Neural progenitor cell (in vitro differentiated cells): ENCODE results near the gene TMEM236. TPM values are rescaled to one million over a fixed set of nuclear protein-coding genes. Genes with fewer than 3 reads are reported as not detected.

Experiments used
- DNase-seq: peaks from one replicate; pipeline ENCODE4 v3.0.0-alpha.2; 2016; ENCODE audit warnings: low spot score
- H2AFZ ChIP-seq: fragments of 200-600 bp; sonication (generic); replicated peaks from 2 replicates; pipeline ENCODE4 v1.6.1; 2016; ENCODE audit warnings: antibody characterized with exemption
- H3F3A ChIP-seq: fragments of 200-600 bp; sonication (generic); 2 replicates; pipeline ENCODE4 v1.6.1; 2016; ENCODE audit warnings: antibody characterized with exemption, low read depth
- H3K27ac ChIP-seq: fragments of 200-600 bp; sonication (generic); 2 replicates; pipeline ENCODE4 v1.5.1; 2016; ENCODE audit warnings: mild to moderate bottlenecking
- H3K27me3 ChIP-seq: fragments of 200-600 bp; sonication (generic); 2 replicates; pipeline ENCODE4 v1.6.1; 2016; ENCODE audit warnings: mild to moderate bottlenecking, moderate library complexity
- H3K36me3 ChIP-seq: fragments of 200-600 bp; sonication (generic); 2 replicates; pipeline ENCODE4 v1.5.1; 2016
- H3K4me1 ChIP-seq: fragments of 200-600 bp; sonication (generic); 2 replicates; pipeline ENCODE4 v1.6.1; 2016; ENCODE audit warnings: mixed run types
- H3K4me2 ChIP-seq: fragments of 200-600 bp; sonication (generic); 2 replicates; pipeline ENCODE4 v1.6.1; 2016
- H3K4me3 ChIP-seq: fragments of 200-600 bp; sonication (generic); 2 replicates; pipeline ENCODE4 v1.5.1; 2016
- H3K79me2 ChIP-seq: fragments of 200-600 bp; sonication (generic); 2 replicates; pipeline ENCODE4 v1.6.1; 2016; ENCODE audit warnings: low read depth
- H3K9ac ChIP-seq: fragments of 200-600 bp; sonication (generic); 2 replicates; pipeline ENCODE4 v1.6.1; 2016
- H3K9me3 ChIP-seq: fragments of 200-600 bp; sonication (generic); 2 replicates; pipeline ENCODE4 v1.5.1; 2016; ENCODE audit warnings: low read depth
- H4K20me1 ChIP-seq: fragments of 200-600 bp; sonication (generic); 2 replicates; pipeline ENCODE4 v1.6.1; 2016; ENCODE audit warnings: low read depth
- H3K27ac Mint-ChIP-seq: 3 replicates; pipeline ENCODE4 v1.8.0; 2021; ENCODE audit warnings: mixed read lengths
- H3K27me3 Mint-ChIP-seq: 2 replicates; pipeline ENCODE4 v1.8.0; 2022; ENCODE audit warnings: low read depth, mild to moderate bottlenecking, inconsistent platforms, moderate library complexity, mixed read lengths; ENCODE audit not compliant: insufficient read depth
- H3K36me3 Mint-ChIP-seq: 3 replicates; pipeline ENCODE4 v1.8.0; 2021; ENCODE audit warnings: mixed read lengths
- H3K4me1 Mint-ChIP-seq: 3 replicates; pipeline ENCODE4 v1.8.0; 2021; ENCODE audit warnings: mixed read lengths
- H3K4me3 Mint-ChIP-seq: 3 replicates; pipeline ENCODE4 v1.8.0; 2021; ENCODE audit warnings: mild to moderate bottlenecking, moderate library complexity, mixed read lengths
- H3K9me3 Mint-ChIP-seq: 3 replicates; pipeline ENCODE4 v1.8.0; 2020; ENCODE audit warnings: mixed read lengths
- EZH2 ChIP-seq: fragments of 200-600 bp; sonication (generic); IDR thresholded peaks from 2 replicates; pipeline ENCODE4 v1.6.1; 2017; ENCODE audit warnings: antibody characterized with exemption, mild to moderate bottlenecking, moderate library complexity
- EZH2phosphoT487 ChIP-seq: fragments of 200-600 bp; sonication (generic); IDR thresholded peaks from 2 replicates; pipeline ENCODE4 v1.6.1; 2017; ENCODE audit warnings: antibody characterized with exemption
- total RNA-seq: library from RNA; depleted of rRNA; stranded (reverse); fragments of >200 nt; gene quantifications from 2 replicates; pipeline ENCODE4 v1.2.3, GENCODE V29; 2015; ENCODE audit warnings: low replicate concordance
- TF ChIP-seq, protein P1 (sequence below): fragments of 200-600 bp; sonication (generic); IDR thresholded peaks from 2 replicates; pipeline ENCODE4 v1.5.1; 2017; ENCODE audit warnings: antibody characterized with exemption, mild to moderate bottlenecking

TMEM236 gene
- total RNA-seq, 1 donor from 2014 or later: not detected

DNA sequence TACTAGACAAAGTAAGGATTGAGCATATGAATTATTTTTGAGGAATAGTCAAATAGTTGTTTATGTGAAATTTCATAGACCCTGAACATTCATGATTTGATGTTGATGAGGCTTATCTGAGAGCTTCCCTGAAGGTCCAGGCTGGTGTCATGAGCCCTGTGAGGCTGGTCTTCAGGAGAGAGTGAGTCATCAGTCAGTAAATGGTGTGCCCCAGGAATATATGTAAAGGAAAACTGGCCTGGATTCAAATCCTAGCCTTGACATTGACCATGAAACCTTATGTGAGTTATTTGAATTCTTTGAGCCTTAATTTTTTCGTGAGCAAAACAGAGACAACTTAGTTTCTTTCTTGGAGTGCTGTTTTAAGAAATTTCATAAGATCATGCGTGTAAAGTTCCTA is 6.2 kb downstream of the TMEM236 start:
- Histone ChIP-seq H2AFZ (no peak overlapping the region), H3K4me2 (no peak overlapping the region), H3K4me1 (no peaks in the 10 kb centered on the region), H3K27me3 (no peaks in the 10 kb centered on the region), H3K9ac (no peak overlapping the region), H3K36me3 (no peaks in the 10 kb centered on the region), H3K79me2 (no peaks in the 10 kb centered on the region), H3K27ac (no peak overlapping the region), H4K20me1 (no peaks in the 10 kb centered on the region), H3F3A (no peaks in the 10 kb centered on the region), H3K4me3 (no peak overlapping the region), H3K9me3 (no peaks in the 10 kb centered on the region)
- TF ChIP-seq EZH2phosphoT487: no peak
- DNase-seq: no peak
- no peak overlapping the region for H3K4me3 Mint-ChIP-seq
- peaks cover 2% of the 10 kb centered on the region for H3K9me3 Mint-ChIP-seq
- no peak overlapping the region for H3K27ac Mint-ChIP-seq
- H3K36me3 Mint-ChIP-seq: no peaks in the 10 kb centered on the region
- H3K4me1 Mint-ChIP-seq: no peaks in the 10 kb centered on the region
- H3K27me3 Mint-ChIP-seq: no peaks in the 10 kb centered on the region

DNA sequence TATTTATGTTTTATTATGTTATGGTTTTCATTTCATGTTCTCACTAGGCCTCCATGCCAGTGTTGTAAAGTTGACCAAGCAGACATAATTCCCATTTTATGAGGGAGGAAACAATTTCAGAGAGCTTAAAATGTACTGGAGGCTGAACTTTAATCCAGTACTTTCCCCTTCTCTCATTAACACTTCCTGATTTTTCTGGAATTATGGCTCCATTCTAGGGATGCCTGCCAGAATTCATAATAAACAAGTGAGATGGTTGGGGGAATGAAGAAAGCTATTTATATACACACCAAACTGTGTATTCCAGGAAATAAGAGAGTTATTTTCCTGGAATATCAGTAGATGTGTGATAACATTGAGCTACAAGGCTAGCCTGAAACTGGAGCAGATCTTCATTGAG is 6.9 kb downstream of the TMEM236 start:
- no peak overlapping the region for H2AFZ ChIP-seq
- no peaks in the 10 kb centered on the region for H3K36me3 Mint-ChIP-seq

DNA sequence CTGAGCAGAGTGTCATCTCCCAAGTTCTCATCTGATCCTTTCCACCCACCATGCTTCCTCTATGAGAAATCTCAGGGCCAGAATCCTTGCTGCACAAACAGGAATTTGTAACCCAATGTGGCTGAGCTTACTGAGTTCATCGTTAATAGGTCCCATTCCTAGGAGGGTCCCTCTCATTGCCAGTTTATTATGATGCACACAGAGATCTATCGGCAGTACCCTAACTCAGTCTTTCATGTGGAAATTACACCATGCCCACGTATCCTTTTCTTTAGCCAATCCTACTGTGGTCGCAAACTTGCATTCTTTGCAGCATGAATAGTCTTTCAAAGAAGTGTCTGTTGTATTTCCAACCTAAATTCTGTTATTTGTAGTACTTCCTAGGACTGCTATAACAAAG is 12.1 kb downstream of the TMEM236 start:
- TF ChIP-seq EZH2: no peak
- no peak for TF ChIP-seq EZH2phosphoT487
- TF ChIP-seq, protein P1, sequence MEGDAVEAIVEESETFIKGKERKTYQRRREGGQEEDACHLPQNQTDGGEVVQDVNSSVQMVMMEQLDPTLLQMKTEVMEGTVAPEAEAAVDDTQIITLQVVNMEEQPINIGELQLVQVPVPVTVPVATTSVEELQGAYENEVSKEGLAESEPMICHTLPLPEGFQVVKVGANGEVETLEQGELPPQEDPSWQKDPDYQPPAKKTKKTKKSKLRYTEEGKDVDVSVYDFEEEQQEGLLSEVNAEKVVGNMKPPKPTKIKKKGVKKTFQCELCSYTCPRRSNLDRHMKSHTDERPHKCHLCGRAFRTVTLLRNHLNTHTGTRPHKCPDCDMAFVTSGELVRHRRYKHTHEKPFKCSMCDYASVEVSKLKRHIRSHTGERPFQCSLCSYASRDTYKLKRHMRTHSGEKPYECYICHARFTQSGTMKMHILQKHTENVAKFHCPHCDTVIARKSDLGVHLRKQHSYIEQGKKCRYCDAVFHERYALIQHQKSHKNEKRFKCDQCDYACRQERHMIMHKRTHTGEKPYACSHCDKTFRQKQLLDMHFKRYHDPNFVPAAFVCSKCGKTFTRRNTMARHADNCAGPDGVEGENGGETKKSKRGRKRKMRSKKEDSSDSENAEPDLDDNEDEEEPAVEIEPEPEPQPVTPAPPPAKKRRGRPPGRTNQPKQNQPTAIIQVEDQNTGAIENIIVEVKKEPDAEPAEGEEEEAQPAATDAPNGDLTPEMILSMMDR: no peak
- Histone ChIP-seq H3K9ac (no peak overlapping the region), H3K27ac (no peak overlapping the region), H3K79me2 (no peaks in the 10 kb centered on the region), H3K4me1 (no peaks in the 10 kb centered on the region), H4K20me1 (no peaks in the 10 kb centered on the region), H3F3A (no peaks in the 10 kb centered on the region), H3K9me3 (no peaks in the 10 kb centered on the region), H3K36me3 (no peaks in the 10 kb centered on the region), H3K27me3 (peaks cover 5% of the 10 kb centered on the region), H2AFZ (peak overlapping the region; percentile 68), H3K4me3 (no peak overlapping the region), H3K4me2 (no peak overlapping the region)
- Mint-ChIP-seq H3K27me3 (peaks cover 2% of the 10 kb centered on the region), H3K9me3 (peaks cover 2% of the 10 kb centered on the region), H3K27ac (no peak overlapping the region), H3K36me3 (no peaks in the 10 kb centered on the region), H3K4me3 (no peak overlapping the region), H3K4me1 (no peaks in the 10 kb centered on the region)
- no peak for DNase-seq

More for the DNA sequence above, 6.9 kb downstream of the TMEM236 start:
- no peak for DNase-seq
- Mint-ChIP-seq H3K4me3 (no peak overlapping the region), H3K27me3 (no peaks in the 10 kb centered on the region), H3K9me3 (peaks cover 2% of the 10 kb centered on the region), H3K4me1 (no peaks in the 10 kb centered on the region), H3K27ac (no peak overlapping the region)
- no peaks in the 10 kb centered on the region for H3K36me3 ChIP-seq
- H3K9ac ChIP-seq: no peak overlapping the region
- no peak overlapping the region for H3K4me2 ChIP-seq
- no peaks in the 10 kb centered on the region for H3K4me1 ChIP-seq
- peaks cover 5% of the 10 kb centered on the region for H3K27me3 ChIP-seq
- H3K79me2 ChIP-seq: no peaks in the 10 kb centered on the region
- no peaks in the 10 kb centered on the region for H3F3A ChIP-seq
- H3K27ac ChIP-seq: no peak overlapping the region
- H4K20me1 ChIP-seq: no peaks in the 10 kb centered on the region
- no peak overlapping the region for H3K4me3 ChIP-seq
- no peak for TF ChIP-seq EZH2phosphoT487
- TF ChIP-seq, protein P1: no peak
- TF ChIP-seq EZH2: no peak
- no peaks in the 10 kb centered on the region for H3K9me3 ChIP-seq

DNA sequence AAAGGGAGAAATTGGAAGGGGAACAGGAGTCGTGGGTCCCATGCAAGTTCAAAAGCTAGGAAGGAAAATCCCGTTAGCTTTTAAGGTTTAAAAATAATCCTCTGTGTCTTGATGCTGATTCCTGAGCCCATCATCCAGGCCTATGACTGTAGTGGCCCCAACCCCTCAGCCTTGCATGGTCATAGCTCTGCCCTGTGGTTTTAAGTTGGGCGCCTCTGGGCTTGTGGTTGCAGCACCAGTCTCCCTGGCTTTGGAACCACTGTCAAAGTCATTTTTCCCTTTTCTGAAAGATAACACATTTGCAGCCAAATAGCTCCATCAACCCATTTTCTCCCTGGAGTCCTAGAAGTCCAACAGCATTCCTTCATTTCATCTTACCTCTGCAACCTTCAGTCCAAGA is 13.6 kb downstream of the TMEM236 start:
- no peak overlapping the region for H3K4me3 Mint-ChIP-seq
- H3K36me3 ChIP-seq: no peaks in the 10 kb centered on the region
- H3F3A ChIP-seq: no peaks in the 10 kb centered on the region
- H3K36me3 Mint-ChIP-seq: no peaks in the 10 kb centered on the region
- H3K4me1 ChIP-seq: no peaks in the 10 kb centered on the region
- H3K27me3 Mint-ChIP-seq: peaks cover 2% of the 10 kb centered on the region
- no peak overlapping the region for H3K4me3 ChIP-seq
- peaks cover 5% of the 10 kb centered on the region for H3K27me3 ChIP-seq
- H3K27ac ChIP-seq: no peak overlapping the region
- H3K27ac Mint-ChIP-seq: no peak overlapping the region
- H3K9ac ChIP-seq: no peak overlapping the region
- H3K79me2 ChIP-seq: no peaks in the 10 kb centered on the region
- no peaks in the 10 kb centered on the region for H3K9me3 ChIP-seq
- no peaks in the 10 kb centered on the region for H4K20me1 ChIP-seq
- H3K4me2 ChIP-seq: no peak overlapping the region
- no peaks in the 10 kb centered on the region for H3K4me1 Mint-ChIP-seq
- no peak overlapping the region for H2AFZ ChIP-seq
- no peak for DNase-seq
- TF ChIP-seq EZH2phosphoT487: no peak
- TF ChIP-seq, protein P1: no peak
- no peak for TF ChIP-seq EZH2
- no peaks in the 10 kb centered on the region for H3K9me3 Mint-ChIP-seq
